HL-60 (cell line): ENCODE results near the gene FGFR3.

Source experiments
- DNase-seq, 2 experiments: peaks; one replicate each; pipeline ENCODE4 v3.0.0-alpha.2; 2010 to 2020; ENCODE audit warnings: low read depth in 1 of 2, low spot score in 1 of 2
- H3K27ac ChIP-seq: fragments of 250-450 bp; sonication (Bioruptor Pico); replicated peaks from 2 replicates; pipeline ENCODE4 v1.5.1; 2020; ENCODE audit warnings: mild to moderate bottlenecking, moderate library complexity
- H3K27me3 ChIP-seq: fragments of 250-450 bp; sonication (Bioruptor Pico); 2 replicates; pipeline ENCODE4 v1.5.1; 2021; ENCODE audit warnings: mild to moderate bottlenecking, moderate library complexity; ENCODE audit not compliant: insufficient read depth, poor library complexity, severe bottlenecking
- H3K4me3 ChIP-seq: replicated peaks from 2 replicates; pipeline ENCODE4 v1.5.1; 2011; ENCODE audit warnings: mild to moderate bottlenecking, control low read depth, low read length; ENCODE audit not compliant: insufficient read depth
- GABPA ChIP-seq: IDR thresholded peaks from 2 replicates; pipeline ENCODE4 v1.6.1; 2012; ENCODE audit warnings: low read depth
- POLR2AphosphoS5 ChIP-seq: IDR thresholded peaks from 2 replicates; pipeline ENCODE4 v1.6.1; 2012; ENCODE audit warnings: low read depth
- REST ChIP-seq: IDR thresholded peaks from 2 replicates; pipeline ENCODE4 v1.6.1; 2012; ENCODE audit warnings: low read depth; ENCODE audit not compliant: insufficient replicate concordance
- SPI1 ChIP-seq: IDR thresholded peaks from 2 replicates; pipeline ENCODE4 v1.6.1; 2012; ENCODE audit warnings: low read depth, mild to moderate bottlenecking, borderline replicate concordance
- TF ChIP-seq, protein P1 (sequence below): IDR thresholded peaks from one replicate; pipeline ENCODE4 v1.5.1; 2011; ENCODE audit warnings: low read length, control low read depth, inconsistent platforms; ENCODE audit not compliant: insufficient read depth

Gene FGFR3

DNA sequence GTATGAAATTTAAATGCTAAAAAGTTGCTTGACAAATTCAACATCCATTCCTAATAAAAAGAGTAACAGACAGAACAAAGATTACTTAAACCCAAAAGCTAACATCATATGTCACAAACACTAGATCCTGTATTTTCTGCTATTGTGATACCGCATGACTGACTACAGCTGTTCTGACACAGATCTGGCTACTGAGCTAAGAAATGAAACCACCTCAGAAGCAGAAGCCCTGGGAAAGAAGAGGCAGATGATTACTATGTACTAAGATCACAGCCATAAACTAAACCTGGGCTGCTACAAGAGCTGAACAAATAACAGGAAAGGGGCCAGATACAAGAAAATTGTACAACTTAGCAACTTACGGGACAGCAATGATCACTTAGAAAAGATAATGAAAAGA, 53.5 kb downstream of the FGFR3 start:
- no peak overlapping the region for H3K4me3 ChIP-seq
- TF ChIP-seq POLR2AphosphoS5 (no peak), REST (no peak), GABPA (no peak), SPI1 (no peak)
- TF ChIP-seq, protein P1, sequence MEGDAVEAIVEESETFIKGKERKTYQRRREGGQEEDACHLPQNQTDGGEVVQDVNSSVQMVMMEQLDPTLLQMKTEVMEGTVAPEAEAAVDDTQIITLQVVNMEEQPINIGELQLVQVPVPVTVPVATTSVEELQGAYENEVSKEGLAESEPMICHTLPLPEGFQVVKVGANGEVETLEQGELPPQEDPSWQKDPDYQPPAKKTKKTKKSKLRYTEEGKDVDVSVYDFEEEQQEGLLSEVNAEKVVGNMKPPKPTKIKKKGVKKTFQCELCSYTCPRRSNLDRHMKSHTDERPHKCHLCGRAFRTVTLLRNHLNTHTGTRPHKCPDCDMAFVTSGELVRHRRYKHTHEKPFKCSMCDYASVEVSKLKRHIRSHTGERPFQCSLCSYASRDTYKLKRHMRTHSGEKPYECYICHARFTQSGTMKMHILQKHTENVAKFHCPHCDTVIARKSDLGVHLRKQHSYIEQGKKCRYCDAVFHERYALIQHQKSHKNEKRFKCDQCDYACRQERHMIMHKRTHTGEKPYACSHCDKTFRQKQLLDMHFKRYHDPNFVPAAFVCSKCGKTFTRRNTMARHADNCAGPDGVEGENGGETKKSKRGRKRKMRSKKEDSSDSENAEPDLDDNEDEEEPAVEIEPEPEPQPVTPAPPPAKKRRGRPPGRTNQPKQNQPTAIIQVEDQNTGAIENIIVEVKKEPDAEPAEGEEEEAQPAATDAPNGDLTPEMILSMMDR, result no peak
- no peaks in the 10 kb centered on the region for H3K27me3 ChIP-seq
- H3K27ac ChIP-seq, result no peak overlapping the region
- DNase-seq, result no peak

DNA sequence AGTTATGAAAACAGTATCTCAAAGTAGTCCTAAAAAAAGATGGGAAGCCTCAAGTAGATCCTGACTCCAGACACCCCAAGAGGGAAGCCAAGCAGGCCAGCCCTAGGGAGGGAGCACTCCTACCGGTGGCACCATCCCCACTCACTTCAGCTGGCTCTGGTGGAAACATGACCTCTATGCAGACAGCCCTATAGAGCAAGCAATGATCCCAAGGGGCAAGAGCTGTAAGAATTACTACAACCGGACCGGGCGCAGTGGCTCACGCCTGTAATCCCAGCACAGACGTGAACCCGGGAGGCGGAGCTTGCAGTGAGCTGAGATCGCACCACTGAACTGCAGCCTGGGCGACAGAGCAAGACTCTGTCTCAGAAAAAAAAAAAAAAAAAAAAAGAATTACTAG, 57.2 kb downstream of the FGFR3 start:
- H3K27me3 ChIP-seq, result no peaks in the 10 kb centered on the region
- DNase-seq, result no peak
- no peak overlapping the region for H3K4me3 ChIP-seq
- TF ChIP-seq, protein P1, result no peak
- no peak for TF ChIP-seq POLR2AphosphoS5
- no peak for TF ChIP-seq REST
- no peak overlapping the region for H3K27ac ChIP-seq

DNA sequence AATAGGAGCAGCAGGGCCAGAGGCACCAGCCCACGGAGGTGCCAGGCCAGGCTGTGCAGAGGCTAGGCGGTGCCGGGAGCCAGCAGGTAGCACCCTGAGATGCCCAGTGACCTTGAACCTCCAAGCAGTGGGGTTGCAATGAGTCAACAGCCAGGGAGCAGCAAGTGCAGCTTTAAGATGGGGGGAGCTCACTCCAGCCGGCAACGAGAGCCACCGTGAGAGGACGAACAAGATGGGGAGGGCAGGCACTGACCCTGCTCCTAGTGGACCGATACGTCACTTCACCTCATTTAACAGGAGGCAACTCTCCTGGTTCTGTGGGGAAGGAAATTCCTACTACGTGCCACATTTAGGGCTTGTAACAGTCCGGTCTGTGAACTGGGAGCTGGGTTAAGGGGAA, 58.1 kb downstream of the FGFR3 start:
- Histone ChIP-seq H3K27ac (no peak overlapping the region), H3K27me3 (no peaks in the 10 kb centered on the region), H3K4me3 (no peak overlapping the region)
- TF ChIP-seq REST (no peak), GABPA (no peak), SPI1 (no peak), POLR2AphosphoS5 (no peak)
- TF ChIP-seq, protein P1, result no peak
- no peak for DNase-seq
